MCF 10A (cell line): ENCODE data around the gene RAB14. TPM values are rescaled to one million over a fixed set of nuclear protein-coding genes. Genes with fewer than 3 reads are reported as not detected.

Experiments used
- BruUV-seq: library from RNA; stranded (reverse); fragments of 400-500 nt; replicated peaks from 2 replicates; lab custom pipeline; 2021; lab: Mats Ljungman, UMichigan
- CTCF ChIA-PET: fragments of 300-600 bp; sonication (Branson Sonifier 250); formaldehyde crosslinking; extraction: SDS; loops from one replicate; lab custom pipeline; 2021; ENCODE audit warnings: antibody characterized with exemption, inconsistent platforms; lab: Yijun Ruan, JAX
- POLR2A ChIA-PET: fragments of 300-600, 350-650 bp; sonication (Branson Sonifier 250); formaldehyde crosslinking; extraction: SDS; loops from one replicate; lab custom pipeline; 2020; ENCODE audit warnings: antibody characterized with exemption, inconsistent platforms; lab: Yijun Ruan, JAX
- DNase-seq: peaks from one replicate; pipeline ENCODE4 v3.0.0-alpha.2; 2018; ENCODE audit not compliant: unreplicated experiment
- H3K27ac Mint-ChIP-seq: one replicate; pipeline ENCODE4 v1.8.0; 2022; ENCODE audit warnings: mild to moderate bottlenecking, low read depth, mixed read lengths; ENCODE audit not compliant: unreplicated experiment
- H3K27me3 Mint-ChIP-seq: one replicate; pipeline ENCODE4 v1.8.0; 2022; ENCODE audit warnings: mixed read lengths; ENCODE audit not compliant: insufficient read depth, unreplicated experiment
- H3K36me3 Mint-ChIP-seq: one replicate; pipeline ENCODE4 v1.8.0; 2022; ENCODE audit warnings: mild to moderate bottlenecking, moderate library complexity, mixed read lengths; ENCODE audit not compliant: insufficient read depth, unreplicated experiment
- H3K4me1 Mint-ChIP-seq: one replicate; pipeline ENCODE4 v1.8.0; 2022; ENCODE audit warnings: mixed read lengths; ENCODE audit not compliant: insufficient read depth, unreplicated experiment
- H3K4me3 Mint-ChIP-seq: one replicate; pipeline ENCODE4 v1.8.0; 2022; ENCODE audit warnings: mild to moderate bottlenecking, moderate library complexity, mixed read lengths; ENCODE audit not compliant: unreplicated experiment
- H3K9me3 Mint-ChIP-seq: one replicate; pipeline ENCODE4 v1.8.0; 2022; ENCODE audit warnings: mixed read lengths; ENCODE audit not compliant: unreplicated experiment
- intact Hi-C: fragments of 100-400 bp; cut with micrococcal nuclease; formaldehyde crosslinking; loops from 2 replicates; pipeline ENCODE4 v1.14.1; 2022
- total RNA-seq: library from RNA; stranded (reverse); gene quantifications from 2 replicates; pipeline ENCODE4 v1.2.3, GENCODE V29; 2022
- TF ChIP-seq, protein P1 (sequence below): fragments of 200-600 bp; IDR thresholded peaks from one replicate; pipeline ENCODE4 v1.8.0; 2022; ENCODE audit warnings: antibody characterized with exemption, mild to moderate bottlenecking; ENCODE audit not compliant: unreplicated experiment

The RAB14 gene
- total RNA-seq, 1 experiment from 2014 or later, result 65.8 TPM

DNA sequence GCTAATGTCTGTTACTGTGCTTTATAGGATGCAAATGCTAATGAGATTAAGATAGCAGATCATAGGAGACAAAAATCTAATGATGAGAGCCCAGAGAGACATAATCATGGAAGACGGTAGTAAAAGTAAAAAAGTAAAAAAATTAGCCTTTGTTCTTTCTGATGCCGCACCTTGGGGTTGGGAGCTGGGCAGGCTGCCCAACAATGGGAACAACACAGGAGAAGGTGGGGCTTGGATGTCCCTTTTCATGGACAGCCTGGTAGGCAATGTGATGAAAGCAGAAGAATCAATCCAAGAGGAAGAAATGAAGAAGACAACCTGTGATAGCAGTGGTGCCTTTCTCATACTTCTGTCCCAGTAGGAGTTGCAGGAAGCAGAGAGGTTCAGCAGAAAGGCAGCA is 57.2 kb downstream of the RAB14 start:
- no peaks in the 10 kb centered on the region for H3K9me3 Mint-ChIP-seq
- intact Hi-C loops, result no loop called here
- DNase-seq, result no peak
- ChIA-PET POLR2A (interaction anchor here (1.0 kb wide), 1 partner anchor 127 kb away, joined by 4 read pairs; no protein-coding TSS in a partner anchor), CTCF (interaction anchor here (0.6 kb wide), 1 partner anchor 37 kb away, joined by 3 read pairs; no protein-coding TSS in a partner anchor)
- no peak overlapping the region for H3K27ac Mint-ChIP-seq
- no peaks in the 10 kb centered on the region for H3K4me1 Mint-ChIP-seq
- TF ChIP-seq, protein P1, sequence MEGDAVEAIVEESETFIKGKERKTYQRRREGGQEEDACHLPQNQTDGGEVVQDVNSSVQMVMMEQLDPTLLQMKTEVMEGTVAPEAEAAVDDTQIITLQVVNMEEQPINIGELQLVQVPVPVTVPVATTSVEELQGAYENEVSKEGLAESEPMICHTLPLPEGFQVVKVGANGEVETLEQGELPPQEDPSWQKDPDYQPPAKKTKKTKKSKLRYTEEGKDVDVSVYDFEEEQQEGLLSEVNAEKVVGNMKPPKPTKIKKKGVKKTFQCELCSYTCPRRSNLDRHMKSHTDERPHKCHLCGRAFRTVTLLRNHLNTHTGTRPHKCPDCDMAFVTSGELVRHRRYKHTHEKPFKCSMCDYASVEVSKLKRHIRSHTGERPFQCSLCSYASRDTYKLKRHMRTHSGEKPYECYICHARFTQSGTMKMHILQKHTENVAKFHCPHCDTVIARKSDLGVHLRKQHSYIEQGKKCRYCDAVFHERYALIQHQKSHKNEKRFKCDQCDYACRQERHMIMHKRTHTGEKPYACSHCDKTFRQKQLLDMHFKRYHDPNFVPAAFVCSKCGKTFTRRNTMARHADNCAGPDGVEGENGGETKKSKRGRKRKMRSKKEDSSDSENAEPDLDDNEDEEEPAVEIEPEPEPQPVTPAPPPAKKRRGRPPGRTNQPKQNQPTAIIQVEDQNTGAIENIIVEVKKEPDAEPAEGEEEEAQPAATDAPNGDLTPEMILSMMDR, result no peak
- peaks cover 58% of the 10 kb centered on the region for H3K36me3 Mint-ChIP-seq
- BruUV-seq, result no TSS peak
- no peak overlapping the region for H3K4me3 Mint-ChIP-seq
- H3K27me3 Mint-ChIP-seq, result no peaks in the 10 kb centered on the region

DNA sequence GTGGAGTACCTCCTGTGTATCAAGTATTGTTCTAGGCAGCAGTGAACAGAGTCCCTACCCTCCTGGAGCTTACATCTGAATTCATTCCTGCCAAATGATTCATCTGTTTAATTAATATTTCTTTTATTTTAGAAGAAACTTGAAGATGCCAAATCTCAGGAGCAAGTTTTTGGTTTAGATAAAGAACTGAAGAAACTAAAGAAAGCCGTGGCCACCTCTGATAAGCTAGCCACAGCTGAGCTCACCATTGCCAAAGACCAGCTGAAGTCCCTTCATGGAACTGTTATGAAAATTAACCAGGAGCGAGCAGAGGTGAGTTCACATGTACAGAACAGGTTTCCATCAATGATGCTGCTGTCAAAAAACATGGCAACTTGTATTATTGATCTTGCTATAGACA is 57.9 kb downstream of the RAB14 start:
- no peaks in the 10 kb centered on the region for H3K27me3 Mint-ChIP-seq
- POLR2A ChIA-PET, result interaction anchor here (1.0 kb wide), 1 partner anchor 127 kb away, joined by 4 read pairs; no protein-coding TSS in a partner anchor
- intact Hi-C loops, result no loop called here
- CTCF ChIA-PET, result no interaction called here
- H3K4me1 Mint-ChIP-seq, result no peaks in the 10 kb centered on the region
- BruUV-seq, result no TSS peak
- no peak for DNase-seq
- no peaks in the 10 kb centered on the region for H3K9me3 Mint-ChIP-seq
- H3K27ac Mint-ChIP-seq, result no peak overlapping the region
- H3K4me3 Mint-ChIP-seq, result no peak overlapping the region
- peaks cover 63% of the 10 kb centered on the region for H3K36me3 Mint-ChIP-seq
- TF ChIP-seq, protein P1, result no peak

DNA sequence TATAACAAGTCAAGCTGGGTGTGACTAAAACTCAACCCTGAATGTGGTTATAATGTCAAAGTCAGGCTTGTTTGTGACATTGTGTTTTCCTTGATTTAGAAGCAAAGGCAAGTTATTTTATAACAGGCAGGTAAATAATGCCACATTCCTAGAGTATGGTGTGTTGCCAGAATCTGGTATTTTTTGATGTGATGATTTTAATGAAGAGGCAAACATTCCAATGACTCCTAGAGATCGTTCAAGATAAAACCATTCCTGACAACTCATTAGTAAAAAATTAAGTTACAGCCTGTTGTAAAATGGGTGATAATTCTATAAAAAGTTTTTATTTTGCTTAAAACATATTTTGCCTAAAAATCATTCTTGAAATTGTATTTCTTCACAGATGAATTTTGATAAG is 60.0 kb downstream of the RAB14 start:
- Mint-ChIP-seq H3K36me3 (peaks cover 77% of the 10 kb centered on the region), H3K27ac (no peak overlapping the region), H3K4me3 (no peak overlapping the region), H3K4me1 (no peaks in the 10 kb centered on the region), H3K27me3 (no peaks in the 10 kb centered on the region), H3K9me3 (no peaks in the 10 kb centered on the region)
- ChIA-PET CTCF (no interaction called here), POLR2A (interaction anchor here (0.7 to 1.6 kb wide), 2 partner anchors 11 to 15 kb away, joined by 3 to 4 read pairs; no protein-coding TSS in a partner anchor)
- no peak for DNase-seq
- BruUV-seq, result no TSS peak
- intact Hi-C loops, result no loop called here
- TF ChIP-seq, protein P1, result no peak

DNA sequence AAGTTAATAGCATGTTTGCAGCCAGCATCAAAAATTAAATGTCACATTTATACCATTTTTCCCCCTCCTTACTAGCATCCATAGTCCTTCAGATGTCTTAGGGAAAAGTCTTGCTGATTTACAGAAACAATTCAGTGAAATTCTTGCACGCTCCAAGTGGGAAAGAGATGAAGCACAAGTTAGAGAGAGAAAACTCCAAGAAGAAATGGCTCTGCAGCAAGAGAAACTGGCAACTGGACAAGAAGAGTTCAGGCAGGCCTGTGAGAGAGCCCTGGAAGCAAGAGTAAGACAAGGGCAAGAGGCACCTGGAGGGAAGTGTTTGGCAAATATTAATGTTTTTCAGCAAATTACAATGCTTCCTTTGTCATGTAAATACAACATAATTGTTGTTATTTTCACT is 60.4 kb downstream of the RAB14 start:
- H3K27ac Mint-ChIP-seq, result no peak overlapping the region
- intact Hi-C loops, result no loop called here
- DNase-seq, result no peak
- BruUV-seq, result no TSS peak
- H3K4me1 Mint-ChIP-seq, result no peaks in the 10 kb centered on the region
- no peak overlapping the region for H3K4me3 Mint-ChIP-seq
- POLR2A ChIA-PET, result no interaction called here
- H3K27me3 Mint-ChIP-seq, result no peaks in the 10 kb centered on the region
- peaks cover 81% of the 10 kb centered on the region for H3K36me3 Mint-ChIP-seq
- CTCF ChIA-PET, result no interaction called here
- TF ChIP-seq, protein P1, result no peak
- H3K9me3 Mint-ChIP-seq, result no peaks in the 10 kb centered on the region
